ENCODE measurements around the gene ZNF444. TPM values are rescaled to one million over a fixed set of nuclear protein-coding genes. Genes with fewer than 3 reads are reported as not detected.
A peak's percentile ranks its signal among the peaks of the same experiment; 100 is the strongest.

ZNF444 gene
- total and polyA plus RNA-seq, 2 donors from 2014 or later, result 28.4 to 39.6 TPM

- intact Hi-C loops (cut with DNase I), result no loop called here
- no peak overlapping the region for H3K9ac ChIP-seq (ENCODE audit: low read length in 3 of 3)
- no peak for FAIRE-seq
Observed at GRCh38 chr19:56111601-56112312, 29.3 kb upstream of the ZNF444 start.

GRCh38 chr19:56112313-56112709, 28.8 kb upstream of the ZNF444 start:
- no peak for DNase-seq
- intact Hi-C loops (cut with DNase I), result no loop called here
- Histone ChIP-seq H3K27me3 (ENCODE audit: control insufficient read depth, insufficient read depth, low read length) (no peaks in the 10 kb centered on the region), H3K36me3 (ENCODE audit: control insufficient read depth in 2 of 3, insufficient read depth in 3 of 3, low read length in 3 of 3) (no peaks in the 10 kb centered on the region), H3K4me3 (ENCODE audit: low read length in 3 of 3) (no peak overlapping the region), H3K9ac (ENCODE audit: low read length in 3 of 3) (no peak overlapping the region), H3K27ac (ENCODE audit: low read depth in 2 of 2, low read length in 2 of 2) (no peak overlapping the region), H3K4me1 (ENCODE audit: control insufficient read depth in 2 of 3, insufficient read depth in 2 of 3, low read depth in 1 of 3, low read length in 3 of 3) (peaks cover 0 to 52% (median 30%) of the 10 kb centered on the region in 3 donors), H3K9me3 (ENCODE audit: control insufficient read depth in 2 of 3, insufficient read depth in 1 of 3, low read length in 3 of 3) (no peaks in the 10 kb centered on the region)
- FAIRE-seq, result no peak
- no peak for TF ChIP-seq CTCF (IDR thresholded peaks at IDR 0.05; ENCODE audit: borderline replicate concordance, extremely low read depth, insufficient read depth)

More at GRCh38 chr19:56111601-56112312, 29.3 kb upstream of the ZNF444 start:
- Histone ChIP-seq H3K36me3 (ENCODE audit: control insufficient read depth in 2 of 3, insufficient read depth in 3 of 3, low read length in 3 of 3) (peaks cover 0 to 2% (median 0%) of the 10 kb centered on the region in 3 donors), H3K9me3 (ENCODE audit: control insufficient read depth in 2 of 3, insufficient read depth in 1 of 3, low read length in 3 of 3) (no peaks in the 10 kb centered on the region), H3K4me3 (ENCODE audit: low read length in 3 of 3) (no peak overlapping the region), H3K27me3 (ENCODE audit: control insufficient read depth, insufficient read depth, low read length) (no peaks in the 10 kb centered on the region), H3K27ac (ENCODE audit: low read depth in 2 of 2, low read length in 2 of 2) (peak overlapping the region; percentile 53 to 60), H3K4me1 (ENCODE audit: control insufficient read depth in 2 of 3, insufficient read depth in 2 of 3, low read depth in 1 of 3, low read length in 3 of 3) (peaks cover 0 to 52% (median 30%) of the 10 kb centered on the region in 3 donors)
- peak in 2 of 5 donors; percentile 27 to 52 for DNase-seq
- TF ChIP-seq CTCF (IDR thresholded peaks at IDR 0.05; ENCODE audit: borderline replicate concordance, extremely low read depth, insufficient read depth), result no peak

- H3K27ac ChIP-seq (ENCODE audit: low read depth in 2 of 2, low read length in 2 of 2), result no peak overlapping the region
- TF ChIP-seq CTCF (IDR thresholded peaks at IDR 0.05; ENCODE audit: borderline replicate concordance, extremely low read depth, insufficient read depth), result no peak
- H3K9ac ChIP-seq (ENCODE audit: low read length in 3 of 3), result no peak overlapping the region
- no peak overlapping the region for H3K4me3 ChIP-seq (ENCODE audit: low read length in 3 of 3)
- no peaks in the 10 kb centered on the region for H3K9me3 ChIP-seq (ENCODE audit: control insufficient read depth in 2 of 3, insufficient read depth in 1 of 3, low read length in 3 of 3)
- no peaks in the 10 kb centered on the region for H3K27me3 ChIP-seq (ENCODE audit: control insufficient read depth, insufficient read depth, low read length)
- DNase-seq (no peak), FAIRE-seq (no peak)
- no peaks in the 10 kb centered on the region for H3K36me3 ChIP-seq (ENCODE audit: control insufficient read depth in 2 of 3, insufficient read depth in 3 of 3, low read length in 3 of 3)
- peaks cover 0 to 52% (median 30%) of the 10 kb centered on the region in 3 donors for H3K4me1 ChIP-seq (ENCODE audit: control insufficient read depth in 2 of 3, insufficient read depth in 2 of 3, low read depth in 1 of 3, low read length in 3 of 3)
- intact Hi-C loops (cut with DNase I), result no loop called here
Observed at GRCh38 chr19:56113074-56113632, 27.9 kb upstream of the ZNF444 start.
